ENCODE measurements around the gene SGIP1. TPM values are rescaled to one million over a fixed set of nuclear protein-coding genes. Genes with fewer than 3 reads are reported as not detected.
"Not testable (repeated sequence)": the region's sequence is repeated elsewhere in the genome, so short reads cannot be mapped to it uniquely, and the experiment has no call there.

Gene SGIP1
- total RNA-seq, 3 donors from 2014 or later, result 3.1 to 6.6 (median 3.5) TPM

- no peak for DNase-seq (ENCODE audit: low spot score in 2 of 2)
- intact Hi-C loops (cut with DNase I; ENCODE audit: low total_unique reads), result no loop called here
- H3K9me3 ChIP-seq, result no peaks in the 10 kb centered on the region
- no peak overlapping the region for H3K4me3 ChIP-seq
- no peaks in the 10 kb centered on the region for H3K27me3 ChIP-seq
- TF ChIP-seq CTCF (IDR thresholded peaks at IDR 0.05) (no peak), POLR2AphosphoS5 (IDR thresholded peaks at IDR 0.05) (no peak), POLR2A (IDR thresholded peaks at IDR 0.05) (no peak)
- H3K27ac ChIP-seq, result no peak overlapping the region
- no peaks in the 10 kb centered on the region for H3K4me1 ChIP-seq
- H3K36me3 ChIP-seq, result no peaks in the 10 kb centered on the region
Measured at GRCh38 chr1:66583021-66583420, 49.1 kb downstream of the SGIP1 start.

- Histone ChIP-seq H3K4me3 (no peak overlapping the region), H3K4me1 (no peaks in the 10 kb centered on the region), H3K36me3 (no peaks in the 10 kb centered on the region), H3K27me3 (no peaks in the 10 kb centered on the region), H3K9me3 (no peaks in the 10 kb centered on the region), H3K27ac (no peak overlapping the region)
- intact Hi-C loops (cut with DNase I; ENCODE audit: low total_unique reads), result no loop called here
- DNase-seq (ENCODE audit: low spot score in 2 of 2), result no peak
- no peak for TF ChIP-seq POLR2A (IDR thresholded peaks at IDR 0.05)
- no peak for TF ChIP-seq POLR2AphosphoS5 (IDR thresholded peaks at IDR 0.05)
- TF ChIP-seq CTCF (IDR thresholded peaks at IDR 0.05), result no peak
Measured at GRCh38 chr1:66585002-66585401, 51.0 kb downstream of the SGIP1 start.

- intact Hi-C loops (cut with DNase I; ENCODE audit: low total_unique reads), result no loop called here
- no peaks in the 10 kb centered on the region for H3K27me3 ChIP-seq
- TF ChIP-seq CTCF (IDR thresholded peaks at IDR 0.05) (no peak), POLR2AphosphoS5 (IDR thresholded peaks at IDR 0.05) (no peak), POLR2A (IDR thresholded peaks at IDR 0.05) (no peak)
- no peak overlapping the region for H3K4me3 ChIP-seq
- H3K4me1 ChIP-seq, result no peaks in the 10 kb centered on the region
- no peaks in the 10 kb centered on the region for H3K9me3 ChIP-seq
- H3K27ac ChIP-seq, result no peak overlapping the region
- H3K36me3 ChIP-seq, result no peaks in the 10 kb centered on the region
- no peak for DNase-seq (ENCODE audit: low spot score in 2 of 2)
Measured at GRCh38 chr1:66589326-66589725, 55.4 kb downstream of the SGIP1 start.

GRCh38 chr1:66592106-66592507, 58.2 kb downstream of the SGIP1 start:
- DNase-seq (ENCODE audit: low spot score in 2 of 2); H3K27me3 ChIP-seq; H3K9me3 ChIP-seq; H3K36me3 ChIP-seq; H3K4me3 ChIP-seq; H3K4me1 ChIP-seq; intact Hi-C loops (cut with DNase I; ENCODE audit: low total_unique reads); H3K27ac ChIP-seq: not testable (repeated sequence)

GRCh38 chr1:66596191-66596590, 62.2 kb downstream of the SGIP1 start:
- H3K27ac ChIP-seq, result no peak overlapping the region
- intact Hi-C loops (cut with DNase I; ENCODE audit: low total_unique reads), result no loop called here
- H3K4me3 ChIP-seq, result no peak overlapping the region
- H3K9me3 ChIP-seq, result peaks cover 0 to 4% of the 10 kb centered on the region in 2 donors
- no peaks in the 10 kb centered on the region for H3K4me1 ChIP-seq
- no peak for DNase-seq (ENCODE audit: low spot score in 2 of 2)
- no peaks in the 10 kb centered on the region for H3K36me3 ChIP-seq
- TF ChIP-seq POLR2A (IDR thresholded peaks at IDR 0.05) (no peak), POLR2AphosphoS5 (IDR thresholded peaks at IDR 0.05) (no peak), CTCF (IDR thresholded peaks at IDR 0.05) (no peak)
- H3K27me3 ChIP-seq, result no peaks in the 10 kb centered on the region

- no peak for DNase-seq (ENCODE audit: low spot score in 2 of 2)
- Histone ChIP-seq H3K36me3 (no peaks in the 10 kb centered on the region), H3K9me3 (peaks cover 0 to 4% of the 10 kb centered on the region in 2 donors), H3K4me1 (no peaks in the 10 kb centered on the region), H3K4me3 (no peak overlapping the region), H3K27ac (no peak overlapping the region), H3K27me3 (no peaks in the 10 kb centered on the region)
- intact Hi-C loops (cut with DNase I; ENCODE audit: low total_unique reads), result no loop called here
- TF ChIP-seq POLR2AphosphoS5 (IDR thresholded peaks at IDR 0.05), result no peak
Measured at GRCh38 chr1:66597500-66597899, 63.5 kb downstream of the SGIP1 start.
